CD14-positive monocyte (primary cell): Measurements from ENCODE around the gene GPR17. TPM values are rescaled to one million over a fixed set of nuclear protein-coding genes. Genes with fewer than 3 reads are reported as not detected.

Source experiments
- DNase-seq, 3 donors: peaks; one replicate each; pipeline ENCODE4 v3.0.0-alpha.2; 2011 to 2022
- H2AFZ ChIP-seq: 2 replicates; pipeline ENCODE4 v1.6.0; 2012; ENCODE audit warnings: mild to moderate bottlenecking, low read depth, low read length, inconsistent platforms; ENCODE audit not compliant: insufficient read depth, poor library complexity, severe bottlenecking
- H3K27ac ChIP-seq, 2 donors: 1 replicate in 1 of 2; 2 replicates in 1 of 2; pipeline ENCODE4 v1.5.1; 2012 to 2013; ENCODE audit warnings: low read length in 2 of 2, control low read depth in 1 of 2, inconsistent platforms in 1 of 2, low read depth in 1 of 2, mild to moderate bottlenecking in 1 of 2
- H3K27me3 ChIP-seq, 2 donors: one replicate each; pipeline versions ENCODE4 v1.6.0 to v1.6.1; 2011 to 2013; ENCODE audit warnings: low read length in 2 of 2; ENCODE audit not compliant: control insufficient read depth in 2 of 2, insufficient read depth in 2 of 2
- H3K36me3 ChIP-seq, 2 donors: replicated peaks in 1 of 2; 1 replicate in 1 of 2; 2 replicates in 1 of 2; pipeline versions ENCODE4 v1.5.1 to v1.6.1; 2012 to 2013; ENCODE audit warnings: low read length in 2 of 2, control low read depth in 1 of 2, inconsistent platforms in 1 of 2, mild to moderate bottlenecking in 1 of 2; ENCODE audit not compliant: insufficient read depth in 2 of 2, control insufficient read depth in 1 of 2
- H3K4me1 ChIP-seq, 2 donors: 1 replicate in 1 of 2; 2 replicates in 1 of 2; pipeline versions ENCODE4 v1.5.1 to v1.6.1; 2012 to 2013; ENCODE audit warnings: low read length in 2 of 2, control low read depth in 1 of 2, inconsistent platforms in 1 of 2, mild to moderate bottlenecking in 1 of 2, moderate library complexity in 1 of 2; ENCODE audit not compliant: insufficient read depth in 2 of 2, control insufficient read depth in 1 of 2
- H3K4me2 ChIP-seq: replicated peaks from 2 replicates; pipeline ENCODE3; 2012; ENCODE audit warnings: low read length, moderate library complexity, mild to moderate bottlenecking; ENCODE audit not compliant: poor library complexity, severe bottlenecking; ENCODE audit errors: extremely low read depth
- H3K4me3 ChIP-seq, 3 experiments: fragments of 200-600 bp in 1 of 3; sonication (generic) in 1 of 3; replicated peaks in 1 of 3; 1 replicate in 2 of 3; 2 replicates in 1 of 3; pipeline ENCODE4 v1.5.1; 2011 to 2013; ENCODE audit warnings: low read length in 3 of 3, mild to moderate bottlenecking in 3 of 3, control low read depth in 2 of 3, low read depth in 2 of 3, inconsistent platforms in 1 of 3, moderate library complexity in 1 of 3
- H3K79me2 ChIP-seq: 2 replicates; pipeline ENCODE4 v1.6.0; 2012; ENCODE audit warnings: mild to moderate bottlenecking, control low read depth, inconsistent platforms, low read length, moderate library complexity; ENCODE audit not compliant: insufficient read depth
- H3K9ac ChIP-seq: 2 replicates; pipeline ENCODE4 v1.6.0; 2017; ENCODE audit warnings: low read length, mild to moderate bottlenecking; ENCODE audit not compliant: insufficient read depth, poor library complexity, severe bottlenecking
- H3K9me3 ChIP-seq, 2 donors: replicated peaks in 1 of 2; 1 replicate in 1 of 2; 2 replicates in 1 of 2; pipeline versions ENCODE4 v1.5.1 to v1.6.1; 2012 to 2013; ENCODE audit warnings: low read length in 2 of 2, control low read depth in 1 of 2; ENCODE audit not compliant: control insufficient read depth in 1 of 2, insufficient read depth in 1 of 2
- H4K20me1 ChIP-seq: 2 replicates; pipeline ENCODE4 v1.6.0; 2012; ENCODE audit warnings: mild to moderate bottlenecking, low read length, control low read depth, moderate library complexity; ENCODE audit not compliant: insufficient read depth
- H3K27ac Mint-ChIP-seq, 7 donors: one replicate each; pipeline ENCODE4 v1.8.0; 2020; ENCODE audit warnings: mild to moderate bottlenecking in 7 of 7, mixed read lengths in 7 of 7, moderate library complexity in 6 of 7, inconsistent platforms in 2 of 7
- H3K27me3 Mint-ChIP-seq, 3 donors: one replicate each; pipeline ENCODE4 v1.8.0; 2021 to 2022; ENCODE audit warnings: low read depth in 3 of 3, mild to moderate bottlenecking in 3 of 3, mixed read lengths in 3 of 3, moderate library complexity in 3 of 3, inconsistent platforms in 1 of 3
- H3K36me3 Mint-ChIP-seq, 2 donors: one replicate each; pipeline ENCODE4 v1.8.0; 2020; ENCODE audit warnings: mixed read lengths in 2 of 2, inconsistent platforms in 1 of 2, mild to moderate bottlenecking in 1 of 2
- H3K4me1 Mint-ChIP-seq: one replicate; pipeline ENCODE4 v1.8.0; 2020; ENCODE audit warnings: mild to moderate bottlenecking, mixed read lengths
- H3K4me3 Mint-ChIP-seq, 2 donors: one replicate each; pipeline ENCODE4 v1.8.0; 2020; ENCODE audit warnings: mild to moderate bottlenecking in 2 of 2, mixed read lengths in 2 of 2, moderate library complexity in 1 of 2
- H3K9me3 Mint-ChIP-seq, 7 donors: one replicate each; pipeline ENCODE4 v1.8.0; 2020 to 2022; ENCODE audit warnings: mixed read lengths in 7 of 7, mild to moderate bottlenecking in 6 of 7, moderate library complexity in 6 of 7, inconsistent platforms in 2 of 7
- CTCF ChIP-seq: fragments of 200-600 bp; IDR thresholded peaks from one replicate; pipeline ENCODE4 v1.8.0; 2022; ENCODE audit warnings: antibody characterized with exemption, mild to moderate bottlenecking
- WGBS: methylation state at CpG from one replicate; pipeline ENCODE4 v1.1.5; 2013; ENCODE audit warnings: missing lambda C conversion rate; ENCODE audit not compliant: insufficient coverage; 5-methylcytosine and 5-hydroxymethylcytosine counted together
- intact Hi-C, 2 donors: fragments of 100-400 bp; cut with micrococcal nuclease; formaldehyde crosslinking; loops; one replicate each; pipeline versions ENCODE4 v1.15.0 to v1.15.1; 2023
- polyA plus RNA-seq, 3 donors: library from polyadenylated mRNA; depleted of rRNA in 1 of 3; unstranded in 2 of 3; stranded (reverse) in 1 of 3; fragments of 300-500 nt in 2 of 3; fragments of >200 nt in 1 of 3; fragmentation: Illumina TruSeq in 2 of 3; gene quantifications; 1 replicate in 2 of 3; 2 replicates in 1 of 3; pipeline ENCODE4 v1.2.3, GENCODE V29; 2012 to 2021

The GPR17 gene
- polyA plus RNA-seq, 3 donors = 0.07 TPM; not detected in 2

GRCh38 chr2:127645026-127645394 lies 943 bp upstream of the GPR17 start:
- peaks cover 24 to 34% of the 10 kb centered on the region in 2 donors for H3K4me1 ChIP-seq
- intact Hi-C loops = no loop called here
- H3K4me3 Mint-ChIP-seq = no peak overlapping the region

DNA sequence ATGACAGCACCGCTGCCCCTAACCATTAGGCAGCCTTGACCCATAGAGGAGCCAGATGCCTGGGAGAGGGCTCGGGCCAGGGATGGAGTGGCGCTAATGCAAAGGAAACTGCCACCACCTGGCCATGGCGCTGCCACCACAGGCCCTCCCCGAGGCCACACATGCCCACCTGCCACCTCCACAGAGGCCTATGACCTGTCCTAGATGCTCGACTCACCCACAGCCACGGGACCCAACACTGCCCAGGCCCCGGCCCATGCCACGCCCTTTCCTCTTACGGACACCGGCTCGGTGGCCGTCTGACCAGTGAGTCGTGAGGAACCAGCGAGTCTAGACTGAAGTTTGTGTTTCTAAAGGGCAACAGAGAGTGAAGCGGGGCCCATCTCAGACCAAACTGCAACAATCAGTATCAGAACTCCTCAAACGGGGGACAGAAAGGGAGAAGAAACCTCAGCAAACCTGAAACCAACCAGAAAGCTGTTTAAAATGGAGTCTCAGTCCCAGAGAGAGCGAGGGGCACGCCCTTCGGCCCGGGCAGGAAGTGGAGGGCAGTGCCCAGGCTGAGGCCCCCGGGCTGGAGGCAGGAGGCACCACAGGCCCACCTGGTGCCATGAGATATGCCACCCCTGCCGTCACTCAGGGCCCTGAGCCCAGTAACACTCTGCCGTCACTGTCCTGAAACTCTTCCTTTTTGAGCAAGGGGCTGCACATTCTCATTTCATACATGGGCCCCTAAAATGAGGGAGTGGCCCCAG lies 711 bp downstream of the GPR17 start:
- H4K20me1 ChIP-seq = no peaks in the 10 kb centered on the region
- Mint-ChIP-seq H3K4me3 (peak overlapping the region; percentile 47 to 79), H3K27me3 (peaks cover 0 to 9% (median 7%) of the 10 kb centered on the region in 3 donors), H3K27ac (peak overlapping the region in 5 of 7 donors; percentile 26 to 83 (median 58)), H3K4me1 (peaks cover 29% of the 10 kb centered on the region), H3K36me3 (no peaks in the 10 kb centered on the region), H3K9me3 (no peaks in the 10 kb centered on the region)
- H3K9ac ChIP-seq = peak overlapping the region; percentile 45
- H3K9me3 ChIP-seq = no peaks in the 10 kb centered on the region
- no peaks in the 10 kb centered on the region for H3K27me3 ChIP-seq
- peak overlapping the region; percentile 77 for H2AFZ ChIP-seq
- H3K79me2 ChIP-seq = no peaks in the 10 kb centered on the region
- no peak overlapping the region for H3K27ac ChIP-seq
- H3K4me2 ChIP-seq = peak overlapping the region; percentile 10
- TF ChIP-seq CTCF = no peak
- no peak overlapping the region for H3K4me3 ChIP-seq
- H3K4me1 ChIP-seq = peaks cover 22 to 29% of the 10 kb centered on the region in 2 donors
- no peaks in the 10 kb centered on the region for H3K36me3 ChIP-seq
- DNase-seq = peak in 2 of 3 donors; percentile 22 to 40
- 49% methylated on average over 18 of the region's 24 CpGs for WGBS
- intact Hi-C loops = no loop called here

More at GRCh38 chr2:127645026-127645394, 943 bp upstream of the GPR17 start:
- no peak overlapping the region for H3K4me2 ChIP-seq
- no peak for DNase-seq
- no peaks in the 10 kb centered on the region for H3K36me3 ChIP-seq
- no CpG with 5 or more reads among the region's 1 CpG for WGBS
- Mint-ChIP-seq H3K4me1 (peaks cover 29% of the 10 kb centered on the region), H3K9me3 (no peaks in the 10 kb centered on the region), H3K27ac (peak overlapping the region in 2 of 7 donors; percentile 31 to 48), H3K36me3 (no peaks in the 10 kb centered on the region), H3K27me3 (peaks cover 0 to 9% (median 1%) of the 10 kb centered on the region in 3 donors)
- no peak overlapping the region for H3K27ac ChIP-seq
- no peaks in the 10 kb centered on the region for H3K79me2 ChIP-seq
- H3K4me3 ChIP-seq = no peak overlapping the region
- no peaks in the 10 kb centered on the region for H3K27me3 ChIP-seq
- H3K9me3 ChIP-seq = no peaks in the 10 kb centered on the region
- no peak overlapping the region for H3K9ac ChIP-seq
- no peaks in the 10 kb centered on the region for H4K20me1 ChIP-seq
- no peak for TF ChIP-seq CTCF
- no peak overlapping the region for H2AFZ ChIP-seq
